Measurements from ENCODE around the gene ADGRA1.

The ADGRA1 gene

GRCh38 chr10:133055470-133055869 lies 32.3 kb upstream of the ADGRA1 start:
- DNase-seq (ENCODE audit: low read depth in 3 of 3, low spot score in 1 of 3), result no peak

- DNase-seq (ENCODE audit: low read depth in 3 of 3, low spot score in 1 of 3), result no peak
Measured at GRCh38 chr10:133056001-133056400, 31.7 kb upstream of the ADGRA1 start.

- DNase-seq (ENCODE audit: low read depth in 3 of 3, low spot score in 1 of 3), result no peak
Measured at GRCh38 chr10:133056651-133057178, 31.0 kb upstream of the ADGRA1 start.

GRCh38 chr10:133058331-133059092 lies 29.2 kb upstream of the ADGRA1 start:
- no peak for DNase-seq (ENCODE audit: low read depth in 3 of 3, low spot score in 1 of 3)

- DNase-seq (ENCODE audit: low read depth in 3 of 3, low spot score in 1 of 3), result no peak
Measured at GRCh38 chr10:133059093-133059470, 28.6 kb upstream of the ADGRA1 start.

- no peak for DNase-seq (ENCODE audit: low read depth in 3 of 3, low spot score in 1 of 3)
Measured at GRCh38 chr10:133059571-133059970, 28.2 kb upstream of the ADGRA1 start.

GRCh38 chr10:133060022-133060421 lies 27.7 kb upstream of the ADGRA1 start:
- no peak for DNase-seq (ENCODE audit: low read depth in 3 of 3, low spot score in 1 of 3)

- DNase-seq (ENCODE audit: low read depth in 3 of 3, low spot score in 1 of 3), result no peak
Measured at GRCh38 chr10:133060466-133060865, 27.3 kb upstream of the ADGRA1 start.

GRCh38 chr10:133060881-133061280 lies 26.8 kb upstream of the ADGRA1 start:
- DNase-seq (ENCODE audit: low read depth in 3 of 3, low spot score in 1 of 3), result no peak

- DNase-seq (ENCODE audit: low read depth in 3 of 3, low spot score in 1 of 3), result no peak
Measured at GRCh38 chr10:133061296-133062038, 26.3 kb upstream of the ADGRA1 start.

- no peak for DNase-seq (ENCODE audit: low read depth in 3 of 3, low spot score in 1 of 3)
Measured at GRCh38 chr10:133062085-133062484, 25.6 kb upstream of the ADGRA1 start.

- DNase-seq (ENCODE audit: low read depth in 3 of 3, low spot score in 1 of 3), result no peak
Measured at GRCh38 chr10:133062635-133063034, 25.1 kb upstream of the ADGRA1 start.

GRCh38 chr10:133067149-133068105 lies 20.3 kb upstream of the ADGRA1 start:
- no peak for DNase-seq (ENCODE audit: low read depth in 3 of 3, low spot score in 1 of 3)

- DNase-seq (ENCODE audit: low read depth in 3 of 3, low spot score in 1 of 3), result no peak
Measured at GRCh38 chr10:133068111-133069032, 19.4 kb upstream of the ADGRA1 start.

- DNase-seq (ENCODE audit: low read depth in 3 of 3, low spot score in 1 of 3), result no peak
Measured at GRCh38 chr10:133069033-133069525, 18.6 kb upstream of the ADGRA1 start.

GRCh38 chr10:133070405-133070804 lies 17.3 kb upstream of the ADGRA1 start:
- no peak for DNase-seq (ENCODE audit: low read depth in 3 of 3, low spot score in 1 of 3)

- DNase-seq (ENCODE audit: low read depth in 3 of 3, low spot score in 1 of 3), result no peak
Measured at GRCh38 chr10:133070810-133071209, 16.9 kb upstream of the ADGRA1 start.

- no peak for DNase-seq (ENCODE audit: low read depth in 3 of 3, low spot score in 1 of 3)
Measured at GRCh38 chr10:133071733-133072132, 16.0 kb upstream of the ADGRA1 start.

GRCh38 chr10:133072196-133072595 lies 15.5 kb upstream of the ADGRA1 start:
- no peak for DNase-seq (ENCODE audit: low read depth in 3 of 3, low spot score in 1 of 3)
